Subcutaneous adipose tissue (tissue), 4 donors: ENCODE measurements around the gene FMNL1. TPM values are rescaled to one million over a fixed set of nuclear protein-coding genes. Genes with fewer than 3 reads are reported as not detected.

Source experiments
- total RNA-seq, 4 donors: library from RNA; depleted of rRNA; stranded (reverse); fragments of >200 nt; gene quantifications; one replicate each; pipeline ENCODE4 v1.1.0, GENCODE V29; 2016
- TF ChIP-seq, protein P1 (sequence below): fragments of 450-650 bp; IDR thresholded peaks from one replicate; pipeline ENCODE4 v1.5.1; 2016; ENCODE audit warnings: low read depth, mild to moderate bottlenecking, control low read depth, antibody characterized with exemption, moderate library complexity

Gene FMNL1
- total RNA-seq, 4 donors from 2014 or later = 14.3 to 39.9 (median 28.9) TPM

DNA sequence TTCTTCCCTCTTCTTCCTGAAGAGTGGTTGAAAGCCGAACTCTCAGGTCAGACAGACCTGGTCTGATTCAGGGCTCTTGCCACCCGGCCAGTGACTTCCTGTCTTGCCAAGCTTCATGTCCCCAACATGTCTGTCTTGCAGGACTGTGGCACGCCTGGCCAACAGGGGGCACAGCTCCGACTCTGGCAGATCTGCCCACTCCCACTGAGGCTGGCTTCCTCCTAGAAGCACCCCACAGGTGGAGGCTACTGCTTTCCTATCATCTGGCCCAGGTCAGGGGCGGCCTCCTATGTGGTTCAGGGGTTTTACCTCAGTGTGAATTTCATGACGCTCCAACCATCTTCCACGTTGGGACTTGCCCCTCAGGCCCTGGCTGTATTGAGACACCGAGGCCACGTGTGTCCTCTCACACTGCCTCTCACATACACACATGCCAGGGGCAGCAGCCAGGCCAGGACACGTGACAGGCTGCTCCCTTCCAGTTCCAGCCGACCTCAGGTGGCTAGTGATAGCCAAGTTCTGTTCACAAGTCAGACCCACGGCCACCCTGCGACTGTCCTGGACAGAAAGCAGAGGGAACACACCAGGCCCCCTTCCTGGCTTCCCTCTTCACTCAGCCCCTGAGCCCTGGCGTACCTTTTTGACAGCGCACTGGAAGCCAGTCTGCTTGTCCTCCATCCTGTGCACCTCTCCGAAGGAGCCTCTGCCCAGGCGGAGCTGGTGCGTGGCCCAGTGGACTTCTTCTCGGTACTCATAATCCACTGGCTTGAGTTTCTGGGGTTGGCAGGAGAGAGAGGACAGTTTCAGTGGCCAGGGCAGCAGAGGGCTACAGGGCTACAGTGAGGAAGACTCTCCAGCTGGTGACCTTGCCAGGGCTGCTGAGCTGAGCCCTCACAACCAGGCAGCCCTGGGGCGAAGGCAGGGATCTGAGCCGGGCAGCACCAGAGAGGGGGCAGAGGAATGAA lies 62.8 kb downstream of the FMNL1 start:
- TF ChIP-seq, protein P1, sequence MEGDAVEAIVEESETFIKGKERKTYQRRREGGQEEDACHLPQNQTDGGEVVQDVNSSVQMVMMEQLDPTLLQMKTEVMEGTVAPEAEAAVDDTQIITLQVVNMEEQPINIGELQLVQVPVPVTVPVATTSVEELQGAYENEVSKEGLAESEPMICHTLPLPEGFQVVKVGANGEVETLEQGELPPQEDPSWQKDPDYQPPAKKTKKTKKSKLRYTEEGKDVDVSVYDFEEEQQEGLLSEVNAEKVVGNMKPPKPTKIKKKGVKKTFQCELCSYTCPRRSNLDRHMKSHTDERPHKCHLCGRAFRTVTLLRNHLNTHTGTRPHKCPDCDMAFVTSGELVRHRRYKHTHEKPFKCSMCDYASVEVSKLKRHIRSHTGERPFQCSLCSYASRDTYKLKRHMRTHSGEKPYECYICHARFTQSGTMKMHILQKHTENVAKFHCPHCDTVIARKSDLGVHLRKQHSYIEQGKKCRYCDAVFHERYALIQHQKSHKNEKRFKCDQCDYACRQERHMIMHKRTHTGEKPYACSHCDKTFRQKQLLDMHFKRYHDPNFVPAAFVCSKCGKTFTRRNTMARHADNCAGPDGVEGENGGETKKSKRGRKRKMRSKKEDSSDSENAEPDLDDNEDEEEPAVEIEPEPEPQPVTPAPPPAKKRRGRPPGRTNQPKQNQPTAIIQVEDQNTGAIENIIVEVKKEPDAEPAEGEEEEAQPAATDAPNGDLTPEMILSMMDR = no peak

- TF ChIP-seq, protein P1 = no peak
Observed at GRCh38 chr17:45286286-45286685, 64.6 kb downstream of the FMNL1 start.

GRCh38 chr17:45287526-45288500 lies 66.1 kb downstream of the FMNL1 start:
- TF ChIP-seq, protein P1 = no peak

DNA sequence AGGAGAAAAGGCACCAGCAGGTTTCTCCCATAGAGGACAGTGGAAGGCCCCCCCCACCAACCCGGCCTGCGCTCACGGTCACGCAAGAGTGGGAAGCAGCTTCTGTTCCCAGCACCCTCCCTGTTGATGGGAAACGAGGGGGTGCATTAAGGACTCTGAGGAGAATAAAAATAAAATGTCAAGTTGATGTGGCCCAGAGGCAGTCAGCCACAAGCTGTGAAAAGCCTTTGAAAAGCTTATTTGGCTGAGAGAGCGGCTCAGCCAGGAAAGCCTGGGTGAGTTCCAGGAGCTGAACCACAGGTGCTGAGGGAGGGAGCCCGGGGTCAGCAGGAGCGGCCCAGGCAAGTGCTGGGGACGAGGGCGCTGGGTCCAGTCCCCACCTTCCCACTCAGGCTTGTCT lies 67.1 kb downstream of the FMNL1 start:
- TF ChIP-seq, protein P1 = no peak

DNA sequence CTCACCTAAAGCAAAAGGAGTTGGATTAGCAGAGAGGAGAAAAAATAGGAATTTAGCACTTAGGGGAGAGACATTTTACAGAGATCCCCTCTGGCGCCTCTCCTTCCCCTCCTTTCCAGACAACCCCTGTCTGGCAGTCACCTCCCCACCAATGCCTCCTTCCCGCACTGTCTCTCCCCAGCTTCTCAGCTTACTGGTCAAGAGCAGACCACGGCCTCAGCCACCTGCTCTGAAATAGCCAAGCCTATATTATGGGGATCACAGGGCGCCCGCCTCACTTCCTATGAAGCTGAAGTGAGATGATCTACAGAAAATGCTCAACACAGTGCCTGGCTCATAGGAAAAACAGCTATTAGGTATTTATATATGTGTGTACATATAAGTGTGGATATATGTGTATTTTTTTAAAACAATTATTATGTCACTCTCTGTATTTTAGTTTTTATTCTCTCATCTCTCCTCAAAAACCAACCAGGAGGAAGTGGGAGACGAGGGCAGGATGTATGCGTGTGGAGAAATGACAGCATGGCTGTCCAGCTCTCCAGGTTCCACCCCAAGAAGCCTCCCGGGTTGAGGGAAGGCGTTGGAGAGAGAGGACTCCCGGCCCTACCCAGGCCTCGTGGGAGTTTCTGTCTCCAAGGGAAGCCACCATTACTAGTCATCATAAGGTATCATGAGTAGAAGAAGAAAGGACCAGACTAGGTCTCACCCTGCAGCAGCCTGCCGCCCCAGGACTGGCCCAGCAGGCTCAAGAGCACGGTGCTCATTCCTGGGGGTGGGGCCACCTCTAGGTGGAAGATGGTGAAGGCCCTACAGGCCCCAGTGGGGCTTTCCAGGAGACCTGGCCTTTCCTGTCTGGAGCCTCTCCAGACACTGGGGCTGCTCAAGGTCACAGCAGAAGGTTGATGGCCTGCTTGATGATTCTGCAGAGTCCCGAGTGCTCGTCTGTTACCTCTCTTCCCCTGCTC lies 67.9 kb downstream of the FMNL1 start:
- TF ChIP-seq, protein P1 = no peak

- TF ChIP-seq, protein P1 = no peak
Observed at GRCh38 chr17:45290269-45290765, 68.6 kb downstream of the FMNL1 start.
